ENCODE measurements around the gene EPHA10. TPM values are rescaled to one million over a fixed set of nuclear protein-coding genes. Genes with fewer than 3 reads are reported as not detected.

EPHA10 gene
- total and polyA plus RNA-seq, 2 donors from 2014 or later: 0.88 TPM; not detected in 1

DNA sequence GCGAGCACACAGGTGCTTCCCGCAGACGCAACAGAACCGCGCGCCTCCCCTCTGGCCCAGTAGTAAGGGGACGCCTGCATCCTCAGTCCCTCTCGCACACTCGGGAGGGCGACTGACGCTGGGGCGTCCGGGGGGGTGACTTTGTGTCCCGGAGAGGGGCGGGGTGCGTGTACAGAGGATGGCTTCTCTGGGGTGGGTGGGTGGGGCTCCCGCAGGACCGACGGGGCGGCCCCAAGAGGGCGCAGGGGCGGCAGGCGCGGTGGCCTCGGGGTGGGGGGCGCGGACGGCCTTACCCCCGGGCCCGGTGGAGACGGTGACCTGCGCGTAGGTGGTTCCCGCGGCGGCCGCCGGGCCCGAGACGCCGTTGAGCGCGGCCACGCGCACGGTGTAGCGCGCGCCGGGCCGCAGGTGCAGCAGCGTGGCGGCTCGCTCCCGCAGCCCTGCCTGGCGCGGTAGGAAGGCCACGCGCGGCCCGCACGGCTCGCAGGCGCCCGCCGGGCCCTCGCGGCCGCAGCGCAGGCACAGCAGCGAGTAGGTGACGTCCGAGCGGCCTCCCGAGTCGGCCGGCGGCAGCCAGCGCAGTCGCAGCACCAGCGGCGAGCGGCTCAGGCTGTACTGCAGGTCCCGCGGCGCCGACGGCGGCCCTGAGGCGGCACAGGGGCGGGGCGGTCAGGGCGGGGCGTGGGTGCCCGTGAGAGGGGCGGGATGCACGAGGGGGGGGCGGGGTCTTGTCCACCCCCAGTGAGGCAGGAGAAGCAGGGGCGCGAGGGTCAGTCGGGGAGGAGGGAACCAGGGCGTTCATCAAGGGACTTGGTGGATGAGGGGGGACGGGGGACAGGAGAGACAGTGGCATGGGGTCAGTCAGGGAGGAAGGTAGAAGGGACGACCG lies 12.1 kb downstream of the EPHA10 start:
- TF ChIP-seq, protein P1, sequence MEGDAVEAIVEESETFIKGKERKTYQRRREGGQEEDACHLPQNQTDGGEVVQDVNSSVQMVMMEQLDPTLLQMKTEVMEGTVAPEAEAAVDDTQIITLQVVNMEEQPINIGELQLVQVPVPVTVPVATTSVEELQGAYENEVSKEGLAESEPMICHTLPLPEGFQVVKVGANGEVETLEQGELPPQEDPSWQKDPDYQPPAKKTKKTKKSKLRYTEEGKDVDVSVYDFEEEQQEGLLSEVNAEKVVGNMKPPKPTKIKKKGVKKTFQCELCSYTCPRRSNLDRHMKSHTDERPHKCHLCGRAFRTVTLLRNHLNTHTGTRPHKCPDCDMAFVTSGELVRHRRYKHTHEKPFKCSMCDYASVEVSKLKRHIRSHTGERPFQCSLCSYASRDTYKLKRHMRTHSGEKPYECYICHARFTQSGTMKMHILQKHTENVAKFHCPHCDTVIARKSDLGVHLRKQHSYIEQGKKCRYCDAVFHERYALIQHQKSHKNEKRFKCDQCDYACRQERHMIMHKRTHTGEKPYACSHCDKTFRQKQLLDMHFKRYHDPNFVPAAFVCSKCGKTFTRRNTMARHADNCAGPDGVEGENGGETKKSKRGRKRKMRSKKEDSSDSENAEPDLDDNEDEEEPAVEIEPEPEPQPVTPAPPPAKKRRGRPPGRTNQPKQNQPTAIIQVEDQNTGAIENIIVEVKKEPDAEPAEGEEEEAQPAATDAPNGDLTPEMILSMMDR (IDR thresholded peaks at IDR 0.05; ENCODE audit: borderline replicate concordance, extremely low read depth, insufficient read depth): no peak
- DNase-seq: peak in 4 of 5 donors; percentile 27 to 52 (median 42)
- H3K4me3 ChIP-seq (ENCODE audit: low read length in 3 of 3): no peak overlapping the region
- H3K36me3 ChIP-seq (ENCODE audit: control insufficient read depth in 2 of 3, insufficient read depth in 3 of 3, low read length in 3 of 3): no peaks in the 10 kb centered on the region
- H3K27ac ChIP-seq (ENCODE audit: low read depth in 2 of 2, low read length in 2 of 2): no peak overlapping the region
- H3K9ac ChIP-seq (ENCODE audit: low read length in 3 of 3): no peak overlapping the region
- FAIRE-seq: no peak
- H3K27me3 ChIP-seq (ENCODE audit: control insufficient read depth, insufficient read depth, low read length): peaks cover 15% of the 10 kb centered on the region
- H3K9me3 ChIP-seq (ENCODE audit: control insufficient read depth in 2 of 3, insufficient read depth in 1 of 3, low read length in 3 of 3): no peaks in the 10 kb centered on the region
- no peaks in the 10 kb centered on the region for H3K4me1 ChIP-seq (ENCODE audit: control insufficient read depth in 2 of 3, insufficient read depth in 2 of 3, low read depth in 1 of 3, low read length in 3 of 3)
- intact Hi-C loops (cut with DNase I): no loop called here

DNA sequence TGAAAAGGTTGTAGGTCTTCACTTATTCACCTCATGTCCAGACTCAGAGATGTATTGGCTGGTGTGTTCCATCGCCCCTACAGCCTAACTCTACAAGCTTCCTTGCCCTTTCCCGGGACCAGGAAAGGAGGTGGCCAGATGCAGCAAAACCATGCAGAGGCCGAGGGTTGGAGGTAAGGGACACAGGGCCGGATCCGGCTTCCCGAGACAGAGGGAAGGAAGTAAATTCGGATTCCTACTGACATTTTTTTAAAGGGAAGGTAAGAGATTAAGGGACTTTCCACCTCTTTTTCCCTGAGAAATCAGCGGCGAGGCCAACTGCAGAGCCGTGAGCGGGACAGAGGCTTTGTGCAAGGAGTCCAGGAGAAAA lies 12.7 kb downstream of the EPHA10 start:
- DNase-seq (no peak), FAIRE-seq (no peak)
- intact Hi-C loops (cut with DNase I): no loop called here
- Histone ChIP-seq H3K9me3 (ENCODE audit: control insufficient read depth in 2 of 3, insufficient read depth in 1 of 3, low read length in 3 of 3) (peaks cover 0 to under 1% (median 0%) of the 10 kb centered on the region in 3 donors), H3K36me3 (ENCODE audit: control insufficient read depth in 2 of 3, insufficient read depth in 3 of 3, low read length in 3 of 3) (no peaks in the 10 kb centered on the region), H3K4me1 (ENCODE audit: control insufficient read depth in 2 of 3, insufficient read depth in 2 of 3, low read depth in 1 of 3, low read length in 3 of 3) (no peaks in the 10 kb centered on the region), H3K9ac (ENCODE audit: low read length in 3 of 3) (no peak overlapping the region), H3K4me3 (ENCODE audit: low read length in 3 of 3) (no peak overlapping the region), H3K27ac (ENCODE audit: low read depth in 2 of 2, low read length in 2 of 2) (no peak overlapping the region), H3K27me3 (ENCODE audit: control insufficient read depth, insufficient read depth, low read length) (peaks cover 15% of the 10 kb centered on the region)
- TF ChIP-seq, protein P1 (IDR thresholded peaks at IDR 0.05; ENCODE audit: borderline replicate concordance, extremely low read depth, insufficient read depth): no peak

DNA sequence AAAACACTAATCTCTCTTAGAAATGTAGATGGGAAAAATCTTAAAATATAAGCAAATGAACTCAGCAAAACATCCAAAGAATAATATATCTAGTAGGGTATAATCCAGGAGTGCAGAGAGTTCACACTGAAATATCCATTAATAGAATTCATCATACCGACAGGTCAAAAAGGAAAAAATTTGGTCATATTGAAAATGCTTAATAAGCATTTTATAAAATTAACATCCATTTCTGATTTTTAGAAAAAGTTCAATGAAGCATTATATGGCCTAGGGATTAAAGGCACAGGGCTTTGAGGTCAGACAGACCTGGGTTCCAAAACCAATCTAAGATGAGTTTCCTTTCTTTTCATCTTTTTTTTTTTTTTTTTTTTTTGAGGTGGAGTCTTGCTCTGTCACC lies 16.4 kb downstream of the EPHA10 start:
- Histone ChIP-seq H3K36me3 (ENCODE audit: control insufficient read depth in 2 of 3, insufficient read depth in 3 of 3, low read length in 3 of 3) (no peaks in the 10 kb centered on the region), H3K9ac (ENCODE audit: low read length in 3 of 3) (no peak overlapping the region), H3K27me3 (ENCODE audit: control insufficient read depth, insufficient read depth, low read length) (peaks cover 10% of the 10 kb centered on the region), H3K4me1 (ENCODE audit: control insufficient read depth in 2 of 3, insufficient read depth in 2 of 3, low read depth in 1 of 3, low read length in 3 of 3) (no peaks in the 10 kb centered on the region), H3K4me3 (ENCODE audit: low read length in 3 of 3) (no peak overlapping the region), H3K27ac (ENCODE audit: low read depth in 2 of 2, low read length in 2 of 2) (no peak overlapping the region), H3K9me3 (ENCODE audit: control insufficient read depth in 2 of 3, insufficient read depth in 1 of 3, low read length in 3 of 3) (peaks cover 0 to 7% (median 0%) of the 10 kb centered on the region in 3 donors)
- intact Hi-C loops (cut with DNase I): no loop called here
- no peak for DNase-seq
- TF ChIP-seq, protein P1 (IDR thresholded peaks at IDR 0.05; ENCODE audit: borderline replicate concordance, extremely low read depth, insufficient read depth): no peak
- no peak for FAIRE-seq
